GM12875 (cell line): ENCODE measurements around the gene TARS2.

Experiments
- H3K4me3 ChIP-seq: one replicate; pipeline ENCODE4 v1.5.1; 2011; ENCODE audit warnings: low read depth, low read length, control low read depth
- CTCF ChIP-seq: IDR thresholded peaks from 2 replicates; pipeline ENCODE4 v1.5.1; 2011; ENCODE audit warnings: low read depth, mild to moderate bottlenecking, control low read depth, inconsistent platforms, low read length, moderate library complexity, borderline replicate concordance; ENCODE audit not compliant: insufficient read depth

Gene TARS2

GRCh38 chr1:150537732-150538684 lies 50.8 kb downstream of the TARS2 start:
- no peak for TF ChIP-seq CTCF
- no peak overlapping the region for H3K4me3 ChIP-seq

GRCh38 chr1:150543500-150544143 lies 56.4 kb downstream of the TARS2 start:
- no peak overlapping the region for H3K4me3 ChIP-seq
- TF ChIP-seq CTCF = no peak

- no peak overlapping the region for H3K4me3 ChIP-seq
- TF ChIP-seq CTCF = no peak
Observed at GRCh38 chr1:150544204-150544603, 57.0 kb downstream of the TARS2 start.

- H3K4me3 ChIP-seq = no peak overlapping the region
- no peak for TF ChIP-seq CTCF
Observed at GRCh38 chr1:150545486-150546032, 58.3 kb downstream of the TARS2 start.

GRCh38 chr1:150546294-150546937 lies 59.2 kb downstream of the TARS2 start:
- no peak for TF ChIP-seq CTCF
- no peak overlapping the region for H3K4me3 ChIP-seq

GRCh38 chr1:150548324-150548631 lies 61.1 kb downstream of the TARS2 start:
- no peak overlapping the region for H3K4me3 ChIP-seq

More at GRCh38 chr1:150548324-150548631, 61.1 kb downstream of the TARS2 start:
- TF ChIP-seq CTCF = no peak
